A673 (cell line): Measurements from ENCODE around the gene RELL1. TPM values are rescaled to one million over a fixed set of nuclear protein-coding genes. Genes with fewer than 3 reads are reported as not detected.
A peak's percentile ranks its signal among the peaks of the same experiment; 100 is the strongest.

ENCODE experiments used
- BruUV-seq: library from RNA; stranded (reverse); fragments of 400-500 nt; replicated peaks from 2 replicates; lab custom pipeline; 2021; lab: Mats Ljungman, UMichigan
- CTCF ChIA-PET: fragments of 300-600 bp; sonication (Branson Sonifier 250); formaldehyde crosslinking; loops from one replicate; lab custom pipeline; 2022; ENCODE audit warnings: antibody characterized with exemption; lab: Charles Lee
- POLR2A ChIA-PET: fragments of 300-600 bp; sonication (Branson Sonifier 250); formaldehyde crosslinking; loops from one replicate; lab custom pipeline; 2022; ENCODE audit warnings: antibody characterized with exemption; ENCODE audit not compliant: low non-redundant PET; lab: Charles Lee
- DNase-seq: peaks from one replicate; pipeline ENCODE4 v3.0.0-alpha.2; 2015; ENCODE audit warnings: low spot score
- H3K27ac ChIP-seq: fragments of 200-600 bp; sonication (generic); 2 replicates; pipeline ENCODE4 v1.5.1; 2016; ENCODE audit warnings: mixed run types, low read depth, mild to moderate bottlenecking, mixed read lengths, antibody characterized with exemption, low read length; ENCODE audit not compliant: poor library complexity, severe bottlenecking
- H3K27me3 ChIP-seq: fragments of 200-600 bp; sonication (generic); replicated peaks from 2 replicates; pipeline ENCODE4 v1.6.1; 2017; ENCODE audit warnings: mixed run types, low read depth, mild to moderate bottlenecking, mixed read lengths, antibody characterized with exemption, low read length; ENCODE audit not compliant: insufficient read depth, poor library complexity
- H3K36me3 ChIP-seq: fragments of 200-600 bp; sonication (generic); 2 replicates; pipeline ENCODE4 v1.6.1; 2016; ENCODE audit warnings: mixed run types, mild to moderate bottlenecking, mixed read lengths, antibody characterized with exemption, low read length; ENCODE audit not compliant: insufficient read depth, poor library complexity, severe bottlenecking
- H3K4me1 ChIP-seq: fragments of 200-600 bp; sonication (generic); 2 replicates; pipeline ENCODE4 v1.6.1; 2017; ENCODE audit warnings: mixed run types, mild to moderate bottlenecking, mixed read lengths, antibody characterized with exemption, low read length; ENCODE audit not compliant: insufficient read depth, poor library complexity, severe bottlenecking
- H3K4me3 ChIP-seq: fragments of 200-600 bp; sonication (generic); 2 replicates; pipeline ENCODE4 v1.5.1; 2016; ENCODE audit warnings: low read depth, mixed run types, mild to moderate bottlenecking, mixed read lengths, low read length; ENCODE audit not compliant: poor library complexity, severe bottlenecking
- H3K9me3 ChIP-seq: fragments of 200-600 bp; sonication (generic); 2 replicates; pipeline ENCODE4 v1.6.1; 2016; ENCODE audit warnings: mixed run types, low read depth, mild to moderate bottlenecking, mixed read lengths, antibody characterized with exemption, low read length; ENCODE audit not compliant: poor library complexity, severe bottlenecking
- EZH2 ChIP-seq: fragments of 200-600 bp; sonication (generic); IDR thresholded peaks from 2 replicates; pipeline ENCODE4 v1.6.1; 2017; ENCODE audit warnings: borderline replicate concordance, low read depth, mild to moderate bottlenecking, mixed read lengths, antibody characterized with exemption, low read length; ENCODE audit not compliant: poor library complexity, severe bottlenecking
- intact Hi-C: fragments of 100-400 bp; cut with micrococcal nuclease; formaldehyde crosslinking; loops from one replicate; pipeline ENCODE4 v1.10.0; 2022; ENCODE audit not compliant: unreplicated experiment
- total RNA-seq: library from RNA; stranded (reverse); gene quantifications from 2 replicates; pipeline ENCODE4 v1.2.3, GENCODE V29; 2021
- TF ChIP-seq, protein P1 (sequence below): fragments of 300-800, 200-600 bp; sonication (generic); conservative IDR thresholded peaks from 2 replicates; pipeline ENCODE4 v1.5.1; 2017; ENCODE audit warnings: low read depth, mild to moderate bottlenecking, antibody characterized with exemption, low read length, moderate library complexity, mixed read lengths

The RELL1 gene
- total RNA-seq, 1 experiment from 2014 or later = 6.0 TPM

DNA sequence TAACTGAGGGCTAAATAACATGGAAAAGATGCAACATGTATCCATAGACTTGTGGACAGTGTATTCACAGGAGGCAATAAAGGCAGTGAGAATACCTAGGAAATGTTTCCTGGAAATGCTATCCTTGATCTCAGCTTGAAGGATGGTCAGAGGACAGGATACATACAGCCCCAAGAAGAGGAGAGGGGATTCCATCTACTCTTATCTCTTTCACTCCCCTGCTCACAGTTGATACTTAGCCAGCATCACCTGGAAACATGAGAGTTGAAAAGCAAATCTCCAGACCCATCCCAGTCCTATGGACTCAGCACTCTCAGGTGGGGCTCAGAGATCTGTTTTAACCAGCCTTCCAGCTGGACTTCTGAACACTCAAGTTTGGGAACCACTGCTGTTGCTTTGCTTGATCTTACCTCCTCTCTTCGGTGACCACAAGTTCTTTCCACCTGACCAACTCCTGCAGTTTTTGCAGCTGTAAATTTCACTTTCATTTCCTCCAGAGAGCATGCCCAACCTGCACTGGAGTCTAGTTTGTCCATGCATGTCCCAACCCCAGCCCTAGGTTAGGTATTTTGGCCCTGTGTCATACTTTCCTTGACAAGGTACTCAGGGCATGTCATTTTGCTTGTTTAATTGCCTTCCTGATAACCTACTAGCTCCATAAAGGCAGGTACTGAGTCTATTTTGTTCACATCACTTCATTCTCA is 10.4 kb downstream of the RELL1 start:
- Histone ChIP-seq H3K27me3 (no peaks in the 10 kb centered on the region), H3K9me3 (no peaks in the 10 kb centered on the region), H3K4me3 (no peak overlapping the region), H3K36me3 (no peaks in the 10 kb centered on the region), H3K27ac (no peak overlapping the region), H3K4me1 (peaks cover 16% of the 10 kb centered on the region)
- BruUV-seq = no TSS peak
- POLR2A ChIA-PET = no interaction called here
- intact Hi-C loops = no loop called here
- no peak for TF ChIP-seq EZH2
- TF ChIP-seq, protein P1, sequence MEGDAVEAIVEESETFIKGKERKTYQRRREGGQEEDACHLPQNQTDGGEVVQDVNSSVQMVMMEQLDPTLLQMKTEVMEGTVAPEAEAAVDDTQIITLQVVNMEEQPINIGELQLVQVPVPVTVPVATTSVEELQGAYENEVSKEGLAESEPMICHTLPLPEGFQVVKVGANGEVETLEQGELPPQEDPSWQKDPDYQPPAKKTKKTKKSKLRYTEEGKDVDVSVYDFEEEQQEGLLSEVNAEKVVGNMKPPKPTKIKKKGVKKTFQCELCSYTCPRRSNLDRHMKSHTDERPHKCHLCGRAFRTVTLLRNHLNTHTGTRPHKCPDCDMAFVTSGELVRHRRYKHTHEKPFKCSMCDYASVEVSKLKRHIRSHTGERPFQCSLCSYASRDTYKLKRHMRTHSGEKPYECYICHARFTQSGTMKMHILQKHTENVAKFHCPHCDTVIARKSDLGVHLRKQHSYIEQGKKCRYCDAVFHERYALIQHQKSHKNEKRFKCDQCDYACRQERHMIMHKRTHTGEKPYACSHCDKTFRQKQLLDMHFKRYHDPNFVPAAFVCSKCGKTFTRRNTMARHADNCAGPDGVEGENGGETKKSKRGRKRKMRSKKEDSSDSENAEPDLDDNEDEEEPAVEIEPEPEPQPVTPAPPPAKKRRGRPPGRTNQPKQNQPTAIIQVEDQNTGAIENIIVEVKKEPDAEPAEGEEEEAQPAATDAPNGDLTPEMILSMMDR = no peak
- no peak for DNase-seq
- CTCF ChIA-PET = no interaction called here

DNA sequence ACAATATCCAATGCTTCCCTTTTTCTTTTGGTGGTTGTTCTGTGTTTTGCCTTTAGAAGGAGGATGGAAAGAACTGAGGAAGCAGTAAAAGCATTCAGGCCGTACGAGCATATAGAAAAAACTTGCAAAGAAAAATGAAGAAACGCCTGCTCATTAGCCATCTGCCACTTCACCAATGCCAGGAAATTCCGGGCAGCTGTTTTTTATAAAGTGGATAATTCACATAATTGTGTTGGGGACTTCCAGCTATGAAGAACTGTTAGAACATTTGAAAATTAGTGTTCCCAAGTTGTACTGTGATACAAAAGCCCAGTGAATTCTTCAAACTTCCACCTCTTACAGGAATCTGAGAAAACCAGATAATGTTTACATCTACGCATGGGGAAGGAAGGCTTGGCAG is 11.7 kb downstream of the RELL1 start:
- Histone ChIP-seq H3K36me3 (no peaks in the 10 kb centered on the region), H3K27me3 (no peaks in the 10 kb centered on the region), H3K4me1 (peaks cover 16% of the 10 kb centered on the region), H3K27ac (no peak overlapping the region), H3K9me3 (no peaks in the 10 kb centered on the region), H3K4me3 (no peak overlapping the region)
- peak; percentile 50 for DNase-seq
- ChIA-PET CTCF (no interaction called here), POLR2A (no interaction called here)
- intact Hi-C loops = no loop called here
- no TSS peak for BruUV-seq
- TF ChIP-seq EZH2 = no peak
- TF ChIP-seq, protein P1 = no peak

GRCh38 chr4:37673538-37674192 is 12.5 kb downstream of the RELL1 start:
- no TSS peak for BruUV-seq
- ChIA-PET POLR2A (no interaction called here), CTCF (no interaction called here)
- Histone ChIP-seq H3K4me3 (no peak overlapping the region), H3K9me3 (no peaks in the 10 kb centered on the region), H3K4me1 (peaks cover 16% of the 10 kb centered on the region), H3K27me3 (no peaks in the 10 kb centered on the region), H3K36me3 (no peaks in the 10 kb centered on the region), H3K27ac (no peak overlapping the region)
- TF ChIP-seq, protein P1 = no peak
- no peak for TF ChIP-seq EZH2
- DNase-seq = no peak
- intact Hi-C loops = no loop called here
